DMS114 treated with DMSO at 0.1 percent for 48 hours (cell line): ENCODE measurements around the gene TUSC1.
"Not testable (repeated sequence)": the region's sequence is repeated elsewhere in the genome, so short reads cannot be mapped to it uniquely, and the experiment has no call there.

ENCODE experiments used
- DNase-seq: peaks from one replicate; lab custom pipeline; 2025; ENCODE audit not compliant: unreplicated experiment; lab: John Stamatoyannopoulos, UW

Gene TUSC1

DNA sequence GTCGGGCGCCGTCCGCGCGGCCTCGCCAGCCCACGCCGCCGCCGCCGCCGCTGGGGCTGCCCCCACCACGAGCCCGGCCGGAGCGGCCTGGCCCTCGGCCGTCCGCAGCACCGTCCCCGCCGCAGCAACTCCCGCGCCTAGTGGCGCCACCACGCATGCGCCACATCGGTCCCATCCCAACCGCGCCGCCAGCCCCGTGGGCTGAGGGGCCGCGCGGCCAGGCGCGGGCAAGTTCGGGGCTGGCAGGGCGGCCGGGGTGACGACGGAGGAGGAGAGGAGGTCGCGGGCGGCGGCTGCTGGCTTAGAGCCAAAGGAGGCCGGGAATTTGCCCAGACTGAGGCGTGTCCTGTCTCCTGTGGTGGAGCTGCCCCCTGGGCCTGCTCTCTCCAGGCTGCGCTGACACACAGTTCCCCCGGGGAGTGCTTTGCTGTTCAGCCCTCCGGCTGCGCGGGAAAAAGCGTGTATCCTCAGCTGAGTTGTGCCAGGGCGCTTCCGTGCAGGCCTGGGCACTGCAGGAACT, at the start of gene TUSC1:
TUSC1 (minus strand) TSS at position 298 of the 520 bp plus-strand sequence; CDS start at position 166, 132 bp downstream.
- no peak for DNase-seq

GRCh38 chr9:25726871-25727410, 48.7 kb upstream of the TUSC1 start:
- DNase-seq, result no peak

DNA sequence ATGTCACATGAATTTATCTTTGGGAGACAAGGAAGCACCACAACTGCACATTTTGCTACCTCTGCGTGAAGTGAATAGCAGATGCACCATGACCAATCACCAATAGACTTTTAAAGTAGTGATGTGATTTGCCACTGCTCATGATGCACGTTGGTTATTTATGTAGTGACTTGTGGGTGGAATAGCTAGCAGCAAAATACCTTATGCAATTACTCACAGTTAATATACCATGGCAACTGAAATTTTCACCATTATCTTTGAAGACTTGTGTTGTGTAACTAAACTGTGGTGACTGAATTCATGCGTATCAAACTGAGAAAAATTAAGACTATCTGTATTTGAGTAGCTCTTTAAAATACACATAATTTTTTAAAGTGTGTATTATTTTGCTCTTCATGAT, 46.2 kb upstream of the TUSC1 start:
- DNase-seq, result no peak

- DNase-seq, result peak; percentile 1
These were observed 38.1 kb upstream of the TUSC1 start for GRCh38 chr9:25716220-25716872.

DNA sequence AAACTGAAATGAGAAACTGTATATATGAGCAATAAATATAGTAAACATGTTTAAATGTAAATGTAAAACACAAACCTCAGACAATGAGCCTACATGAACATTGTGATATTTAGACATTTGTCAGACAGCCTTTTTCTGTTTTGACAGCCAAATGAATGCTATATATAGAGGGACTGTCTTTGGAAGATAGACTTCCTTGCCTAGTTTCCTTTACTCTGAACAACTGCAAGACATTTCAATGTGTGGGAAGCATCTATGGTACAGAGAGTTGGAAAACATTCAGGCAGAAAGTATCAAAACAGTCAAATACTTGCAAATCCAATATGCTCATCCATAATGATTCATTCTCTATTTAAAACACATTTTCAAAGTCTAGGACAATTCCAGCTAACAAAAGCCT, 31.7 kb upstream of the TUSC1 start:
- DNase-seq, result no peak

GRCh38 chr9:25704800-25705199, 26.6 kb upstream of the TUSC1 start:
- no peak for DNase-seq

- DNase-seq, result no peak
These were observed 25.6 kb upstream of the TUSC1 start for GRCh38 chr9:25703701-25704357.

- no peak for DNase-seq
These were observed 24.3 kb upstream of the TUSC1 start for GRCh38 chr9:25702536-25702935.

GRCh38 chr9:25700899-25701298, 22.7 kb upstream of the TUSC1 start:
- not testable (repeated sequence) for DNase-seq

GRCh38 chr9:25700430-25700829, 22.2 kb upstream of the TUSC1 start:
- DNase-seq, result no peak

DNA sequence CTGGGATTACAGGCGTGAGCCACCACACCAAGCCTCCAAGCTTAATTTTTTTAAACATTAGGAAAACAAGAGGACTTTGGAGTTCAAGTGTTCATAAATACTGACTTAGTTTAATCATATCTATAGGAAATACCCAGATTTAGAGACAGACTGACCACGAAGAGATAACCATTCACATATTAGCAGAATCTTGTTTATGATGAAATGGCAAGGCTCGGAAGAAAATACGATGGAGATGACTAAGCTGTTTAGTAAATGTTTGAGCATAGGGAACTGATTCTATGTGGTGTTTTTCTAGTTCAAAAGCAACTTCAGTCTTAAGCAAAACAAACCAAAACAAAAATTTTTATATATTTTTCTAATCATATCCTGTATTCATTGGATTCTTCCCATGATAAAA, 13.5 kb upstream of the TUSC1 start:
- DNase-seq, result no peak

GRCh38 chr9:25684321-25684720, 6.1 kb upstream of the TUSC1 start:
- DNase-seq, result no peak

DNA sequence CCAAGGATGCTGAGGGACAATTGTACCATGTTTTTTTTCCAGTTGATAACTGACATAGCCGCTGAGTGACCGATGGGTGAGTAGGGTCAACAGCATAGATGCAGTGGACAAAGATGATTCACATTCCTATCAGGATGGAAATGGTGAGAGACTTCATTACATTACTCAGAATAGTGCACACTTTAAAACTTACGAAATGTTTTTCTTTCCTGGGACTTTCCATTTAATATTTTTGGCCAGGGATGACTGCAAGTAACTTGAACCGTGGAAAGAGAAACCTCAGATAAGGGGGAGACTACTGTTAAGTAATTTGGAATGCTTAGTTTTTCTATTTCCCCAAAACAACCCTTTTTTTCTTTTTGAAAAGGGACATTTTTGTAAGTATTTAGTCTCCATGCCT, 3.0 kb upstream of the TUSC1 start:
- DNase-seq, result no peak

GRCh38 chr9:25678846-25679360, 659 bp upstream of the TUSC1 start:
- no peak for DNase-seq

DNA sequence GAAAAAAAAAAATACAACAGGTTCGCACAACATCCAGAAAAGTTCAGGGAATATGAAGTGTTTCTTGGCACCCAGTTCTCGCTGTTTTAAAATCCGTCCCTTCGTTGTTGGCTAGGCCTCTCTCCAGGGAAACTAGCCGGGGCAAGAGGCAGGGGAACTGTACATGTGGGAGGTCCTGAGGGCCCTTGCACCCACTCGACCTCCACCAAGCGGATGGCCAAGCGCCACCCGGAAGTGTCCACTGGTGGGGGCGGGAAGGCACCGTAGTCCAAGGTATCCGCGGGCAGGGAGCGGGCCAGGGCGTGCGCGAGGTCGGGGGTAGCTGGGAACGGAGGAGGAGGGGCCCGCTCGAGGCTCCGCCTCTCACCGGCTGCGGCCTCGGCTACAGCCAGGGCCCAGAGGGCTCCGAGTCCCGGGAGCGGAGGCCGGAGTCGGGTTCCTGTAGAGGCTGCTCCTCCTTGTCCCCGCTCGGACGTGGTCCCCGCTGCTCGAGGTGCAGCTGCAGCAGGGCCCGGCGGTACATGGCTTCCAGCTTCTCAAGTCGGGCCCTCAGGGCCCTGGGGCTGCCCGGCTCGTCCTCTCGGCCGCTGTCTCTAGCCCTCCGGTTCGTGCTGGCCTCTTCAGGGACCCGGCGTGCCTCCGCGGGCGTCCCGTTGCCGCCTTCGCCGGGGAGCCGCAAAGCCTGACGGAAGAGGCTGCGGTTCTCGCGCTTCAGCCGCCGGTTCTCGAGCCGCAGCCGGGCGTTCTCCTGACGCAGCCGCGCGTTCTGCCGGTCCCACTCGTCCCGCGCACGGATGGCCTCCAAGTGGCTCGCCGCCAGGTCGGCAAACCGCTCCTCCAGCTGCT, 720 bp downstream of the TUSC1 start:
- peak; percentile 7 for DNase-seq

- DNase-seq, result not testable (repeated sequence)
These were observed 2.4 kb downstream of the TUSC1 start for GRCh38 chr9:25675858-25676257.

- DNase-seq, result no peak
These were observed 19.7 kb downstream of the TUSC1 start for GRCh38 chr9:25658571-25658970.

DNA sequence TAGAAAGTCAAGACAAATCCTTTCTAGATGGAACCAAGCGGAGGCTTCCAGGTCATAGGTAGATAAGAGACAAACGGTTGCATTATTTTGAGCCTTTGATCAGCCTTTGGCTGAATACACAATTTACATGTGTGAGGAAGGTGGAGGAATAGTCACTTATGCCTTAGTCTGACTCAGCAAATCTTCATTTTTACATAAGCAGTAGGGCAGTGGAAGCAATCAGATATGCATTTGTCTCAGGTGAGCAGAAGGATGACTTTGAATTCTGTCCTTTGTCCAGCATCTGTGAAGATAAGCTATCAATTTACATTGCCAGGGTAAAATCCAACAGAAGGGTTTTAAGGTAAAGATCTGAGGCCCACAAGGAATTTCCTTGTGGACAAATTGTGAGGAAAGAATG, 23.8 kb downstream of the TUSC1 start:
- DNase-seq, result no peak

- no peak for DNase-seq
These were observed 30.1 kb downstream of the TUSC1 start for GRCh38 chr9:25648116-25648515.

DNA sequence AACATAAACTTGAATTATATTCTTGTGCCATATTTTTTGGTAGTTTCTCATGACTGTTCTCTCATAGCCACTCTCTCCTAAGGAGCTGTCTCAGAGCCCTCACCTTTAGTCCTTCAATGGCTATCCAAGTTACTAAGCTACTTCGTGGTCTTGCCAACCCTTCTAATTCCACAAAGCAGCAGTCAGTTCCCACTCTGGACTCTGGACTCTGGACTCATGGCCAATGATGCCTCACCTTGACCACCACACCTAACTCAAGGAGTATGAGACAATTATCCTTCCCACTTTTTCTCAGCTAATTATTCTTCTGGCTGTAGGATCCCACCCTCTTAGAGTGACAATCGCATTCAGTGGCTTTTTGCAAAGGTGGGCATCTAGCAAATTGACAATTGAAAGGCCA, 42.2 kb downstream of the TUSC1 start:
- no peak for DNase-seq

GRCh38 chr9:25629231-25629630, 49.0 kb downstream of the TUSC1 start:
- DNase-seq, result no peak
